NCI-H2196 (cell line): ENCODE measurements around the gene SLC25A38.
A peak's percentile ranks its signal among the peaks of the same experiment; 100 is the strongest.
"Not testable (repeated sequence)": the region's sequence is repeated elsewhere in the genome, so short reads cannot be mapped to it uniquely, and the experiment has no call there.

Source experiments
- DNase-seq: peaks from one replicate; lab custom pipeline; 2025; ENCODE audit not compliant: unreplicated experiment; lab: John Stamatoyannopoulos, UW

The SLC25A38 gene

DNA sequence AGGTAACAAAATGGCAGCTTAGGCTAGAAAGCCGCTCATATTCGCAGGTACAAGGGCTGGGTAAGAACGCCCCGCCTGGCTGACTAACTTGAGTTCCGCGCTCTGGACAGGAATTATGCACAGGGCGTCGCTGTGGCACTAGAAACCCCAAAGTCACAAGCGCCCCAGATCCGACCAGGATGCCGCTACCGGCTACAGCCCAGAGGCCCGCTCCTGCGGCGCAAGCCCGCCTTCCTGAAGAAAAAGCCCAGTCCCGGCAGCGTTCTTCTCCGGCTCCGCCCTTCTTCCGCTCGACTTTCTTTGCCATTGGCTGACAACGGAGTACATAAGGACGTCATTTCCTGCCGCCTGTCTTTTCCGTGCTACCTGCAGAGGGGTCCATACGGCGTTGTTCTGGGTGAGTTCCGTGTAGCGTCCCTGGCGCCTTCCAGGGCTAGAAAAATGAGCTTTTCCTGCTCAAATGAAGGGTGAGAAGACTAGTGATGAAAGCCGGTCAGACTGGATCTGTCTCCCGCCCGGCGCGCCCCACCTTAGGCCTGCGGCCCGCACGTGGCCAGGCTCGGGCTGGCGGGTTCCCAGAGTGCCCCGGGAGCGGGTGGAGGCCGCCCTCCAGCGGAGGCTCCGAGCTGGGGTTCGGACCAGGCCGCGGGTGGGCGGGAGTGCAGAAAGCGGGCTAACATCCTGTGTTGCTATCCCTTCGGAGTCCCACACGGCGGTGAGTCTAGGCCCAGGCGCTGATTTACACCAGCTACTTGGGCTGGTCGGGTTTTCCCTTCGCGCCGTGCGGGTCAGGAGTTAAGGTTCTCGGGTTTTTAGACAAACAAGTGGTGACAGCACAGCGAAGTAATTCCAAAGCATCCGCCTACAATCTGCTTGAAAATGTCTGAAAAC, 23.4 kb downstream of the SLC25A38 start, which contains the start of gene RPSA:
Gene RPSA (plus strand): TSS at position 353 of the 891 bp plus-strand sequence. CDS start 934 bp downstream, outside the sequence.
- DNase-seq: peak; percentile 79

DNA sequence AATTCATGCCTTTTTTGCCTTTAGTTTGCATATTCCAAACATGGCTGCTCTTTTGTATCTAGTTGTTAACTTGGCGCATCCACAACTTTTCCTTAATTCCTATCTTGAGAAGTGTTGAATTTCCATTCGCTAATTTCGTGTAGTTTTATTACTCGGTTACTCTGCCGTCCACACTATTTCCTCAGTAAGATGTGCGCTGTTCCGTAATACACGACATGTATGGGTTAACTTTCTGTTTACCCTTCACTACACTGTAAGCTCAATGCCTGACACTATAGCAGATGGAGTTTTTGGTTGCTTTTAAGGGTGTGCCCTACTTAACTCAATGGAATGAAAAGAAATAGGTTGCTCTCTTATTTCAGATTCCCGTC, 24.1 kb downstream of the SLC25A38 start:
- no peak for DNase-seq

DNA sequence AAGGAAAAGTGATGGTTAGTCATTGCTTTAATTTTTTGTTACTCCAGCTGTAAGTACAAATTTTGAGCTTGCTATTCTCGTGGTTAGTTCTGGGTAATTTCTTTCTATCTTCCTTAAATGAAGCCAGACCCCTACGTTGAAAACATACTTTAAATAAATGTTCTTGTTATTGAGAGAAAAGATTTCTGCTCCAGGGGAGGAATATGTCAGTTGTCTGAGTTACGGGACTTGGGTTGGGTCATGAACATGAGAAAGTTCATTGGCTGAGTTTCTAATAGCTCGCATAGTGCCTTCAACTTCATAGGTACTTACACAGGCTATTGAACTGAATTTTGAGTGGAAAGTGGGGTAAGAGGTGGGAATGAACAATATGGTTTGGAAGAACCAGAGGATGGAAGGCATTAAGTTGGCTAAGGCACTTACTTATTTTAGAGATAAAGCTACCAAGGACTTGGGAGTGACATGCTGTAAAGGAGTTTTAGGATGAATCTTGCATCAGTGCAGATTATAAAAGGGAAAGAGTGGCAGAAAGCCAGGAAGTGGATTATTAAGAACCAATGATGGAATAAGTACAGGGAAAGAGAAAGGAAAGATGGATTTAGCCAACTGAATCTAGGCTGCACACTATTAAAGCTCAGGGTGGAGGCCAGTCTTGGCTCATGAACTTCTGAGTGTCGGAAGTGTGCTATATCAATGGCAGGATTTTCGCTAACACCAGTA, 24.8 kb downstream of the SLC25A38 start:
- DNase-seq: no peak

DNA sequence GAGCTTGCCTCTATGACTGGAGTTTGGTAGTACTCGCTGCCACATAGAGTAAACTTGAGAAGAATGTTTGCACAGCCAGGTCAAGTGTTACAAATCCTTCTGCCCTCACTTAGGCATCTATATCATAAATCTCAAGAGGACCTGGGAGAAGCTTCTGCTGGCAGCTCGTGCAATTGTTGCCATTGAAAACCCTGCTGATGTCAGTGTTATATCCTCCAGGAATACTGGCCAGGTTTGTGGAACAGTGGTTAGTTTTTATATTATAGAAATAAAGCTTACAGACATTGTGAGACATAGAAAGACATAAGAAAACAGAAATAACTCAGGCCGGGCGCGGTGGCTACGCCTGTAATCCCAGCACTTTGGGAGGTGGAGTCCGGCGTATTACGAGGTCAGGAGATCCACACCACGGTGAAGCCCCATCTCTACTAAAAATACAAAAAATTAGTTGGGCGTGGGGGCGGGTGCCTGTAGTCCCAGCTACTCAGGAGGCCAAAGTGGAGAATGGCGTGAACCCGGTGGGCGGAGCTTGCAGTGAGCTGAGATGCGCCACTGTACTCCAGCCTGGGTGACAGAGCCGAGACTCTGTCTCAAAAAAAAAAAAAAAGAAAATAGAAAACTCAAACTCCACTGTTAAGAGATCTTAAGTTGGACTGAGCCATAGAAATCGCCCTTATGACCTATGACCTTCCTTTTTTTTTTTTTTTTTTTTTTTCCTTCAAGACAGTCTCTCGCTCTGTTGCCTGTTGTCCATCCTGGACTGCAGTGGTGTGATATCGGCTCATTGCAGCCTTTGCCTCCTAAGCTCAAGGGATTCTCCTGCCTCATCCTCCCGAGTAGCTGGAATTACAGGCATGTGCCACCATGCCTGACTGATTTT, 25.6 kb downstream of the SLC25A38 start:
- no peak for DNase-seq

DNA sequence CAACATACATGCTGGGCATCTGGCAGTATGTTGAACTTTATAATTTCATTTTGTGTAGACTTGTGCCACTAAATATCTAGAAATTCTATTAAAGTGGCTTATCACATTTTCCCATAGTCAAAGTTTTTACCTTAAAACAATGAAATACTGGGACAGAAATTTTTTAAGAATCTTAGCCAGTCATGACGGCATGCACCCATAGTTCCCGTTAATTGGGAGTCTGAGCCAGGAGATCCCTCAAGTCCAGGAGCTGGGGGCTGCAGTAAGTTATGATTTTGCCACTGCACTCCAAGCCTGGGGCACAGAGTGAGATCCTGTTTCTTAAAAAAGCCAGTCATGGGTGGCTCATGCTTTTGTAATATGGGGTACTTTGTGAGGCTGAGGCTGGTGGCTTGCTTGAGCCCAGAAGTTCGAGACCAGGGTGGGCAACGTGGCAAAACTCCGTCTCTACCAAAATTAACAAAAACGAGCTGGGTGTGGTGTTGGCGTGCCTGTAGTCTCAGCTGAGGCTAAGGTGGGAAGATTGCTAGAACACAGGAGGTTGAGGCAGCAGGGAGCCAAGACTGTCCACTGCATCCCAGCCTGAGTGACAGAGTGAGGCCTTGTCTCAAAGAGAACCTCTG, 26.5 kb downstream of the SLC25A38 start:
- no peak for DNase-seq

DNA sequence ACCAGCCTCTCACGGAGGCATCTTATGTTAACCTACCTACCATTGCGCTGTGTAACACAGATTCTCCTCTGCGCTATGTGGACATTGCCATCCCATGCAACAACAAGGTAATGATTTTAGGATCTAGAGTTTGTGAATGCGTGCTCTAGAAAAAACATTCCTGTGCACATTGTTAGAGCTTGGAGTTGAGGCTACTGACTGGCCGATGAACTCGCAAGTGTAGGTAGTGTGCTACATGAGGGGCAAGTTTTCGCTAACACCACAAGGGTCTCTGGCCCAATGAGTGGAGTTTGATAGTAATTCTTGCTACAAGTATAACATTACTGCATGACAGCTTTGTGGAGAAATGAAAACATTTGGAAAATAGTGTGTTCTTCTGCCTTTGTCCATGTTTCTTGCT, 27.7 kb downstream of the SLC25A38 start:
- no peak for DNase-seq

DNA sequence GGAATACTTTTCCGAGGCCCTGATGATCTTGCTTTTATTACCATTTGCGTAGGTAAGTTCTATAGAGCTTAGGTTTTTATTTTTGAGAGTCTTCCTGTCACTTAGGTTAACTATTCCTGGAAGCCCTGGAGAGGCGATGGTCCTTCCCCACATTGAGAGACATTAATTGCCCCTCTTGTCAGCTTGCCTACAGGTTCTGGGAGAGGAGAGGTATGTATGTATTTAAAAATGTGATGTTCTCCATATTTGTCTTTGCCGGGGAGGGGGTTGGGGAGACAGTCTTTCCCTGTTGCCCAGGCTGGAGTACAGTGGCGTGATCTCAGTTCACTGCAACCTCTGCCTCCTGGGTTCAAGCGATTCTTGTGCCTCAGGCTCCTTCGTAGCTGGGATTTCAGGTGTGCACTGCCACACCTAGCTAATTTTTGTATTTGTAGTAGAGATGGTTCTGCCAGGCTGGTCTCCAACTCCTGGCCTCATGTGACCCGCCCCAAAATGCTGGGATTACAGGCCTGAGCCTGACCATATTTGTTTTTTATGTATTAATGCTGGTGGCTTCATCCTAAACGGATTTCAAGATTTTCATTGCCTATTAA, 29.6 kb downstream of the SLC25A38 start:
- DNase-seq: no peak

DNA sequence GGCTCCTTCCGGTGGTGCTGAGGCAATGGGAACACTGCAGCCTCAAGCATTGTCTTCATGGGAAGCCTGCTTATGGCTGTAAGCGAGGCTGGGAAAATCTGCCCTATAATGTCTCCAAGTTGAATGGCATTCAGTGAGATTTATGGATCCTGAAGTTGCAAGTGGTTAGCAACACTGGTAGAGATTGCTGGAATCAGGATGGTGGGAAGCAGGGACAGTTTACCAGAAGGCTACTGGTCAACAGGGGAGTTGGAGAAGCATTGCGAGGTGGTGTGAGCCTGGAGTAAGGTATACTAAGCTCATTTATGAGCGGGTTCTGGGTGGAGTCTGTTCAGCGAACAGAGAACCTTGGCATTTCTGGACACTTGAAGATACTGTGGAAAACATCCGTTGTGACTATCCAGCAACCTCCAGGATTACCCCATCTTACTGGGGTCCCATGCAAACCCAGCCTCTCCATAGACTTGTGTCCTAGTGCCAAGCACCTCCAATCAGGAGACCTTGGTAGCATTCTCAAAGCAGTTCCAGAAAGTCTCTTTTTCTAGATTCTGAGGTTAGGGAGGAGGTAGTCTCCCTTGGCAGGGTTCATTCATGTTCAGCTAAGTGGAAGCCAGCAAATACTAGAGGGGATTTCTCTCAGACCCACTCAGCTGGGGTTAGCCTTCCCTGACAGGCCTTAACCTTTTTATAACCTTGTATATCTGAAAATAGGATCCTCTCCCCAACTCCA, 30.7 kb downstream of the SLC25A38 start:
- DNase-seq: no peak

DNA sequence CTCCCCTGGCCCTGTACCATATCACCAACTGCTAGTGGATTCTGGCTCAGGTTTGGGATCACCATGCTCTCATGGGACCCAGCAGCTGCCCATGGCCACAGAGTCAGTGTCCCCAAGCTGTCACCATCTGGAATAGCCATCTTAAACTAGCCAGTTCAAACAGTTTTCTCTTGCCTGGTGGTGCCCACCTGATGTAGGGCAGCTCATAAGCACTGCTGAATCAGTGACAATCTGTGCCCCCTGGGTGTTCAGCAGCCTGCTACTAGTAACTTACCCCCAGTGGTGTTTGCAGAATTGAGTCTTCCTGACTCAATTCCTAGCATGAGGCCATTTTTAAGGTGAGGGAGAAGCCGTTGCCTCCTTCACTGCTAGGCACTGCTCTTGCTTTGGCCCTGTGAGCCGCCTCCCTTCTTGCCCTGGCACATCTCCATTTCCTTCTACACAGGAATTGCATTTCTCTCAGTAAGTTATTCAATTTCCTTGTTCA, 31.3 kb downstream of the SLC25A38 start:
- DNase-seq: no peak

DNA sequence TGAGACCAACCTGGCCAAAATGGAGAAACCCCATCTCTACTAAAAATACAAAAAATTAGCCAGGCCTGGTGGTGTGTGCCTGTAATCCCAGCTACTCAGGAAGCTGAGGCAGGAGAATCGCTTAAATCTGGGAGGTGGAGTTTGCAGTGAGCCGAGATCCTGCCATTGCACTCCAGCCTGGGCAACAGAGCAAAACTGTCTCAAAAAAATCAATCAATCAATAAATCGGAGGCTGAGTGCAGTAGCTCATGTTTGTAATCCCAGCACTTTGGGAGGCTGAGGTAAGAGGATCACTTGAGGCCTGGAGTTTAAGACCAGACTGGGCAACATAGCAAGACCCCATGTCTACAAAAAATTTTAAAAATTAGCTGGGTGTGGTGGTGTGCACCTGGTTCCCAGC, 32.1 kb downstream of the SLC25A38 start:
- not testable (repeated sequence) for DNase-seq

DNA sequence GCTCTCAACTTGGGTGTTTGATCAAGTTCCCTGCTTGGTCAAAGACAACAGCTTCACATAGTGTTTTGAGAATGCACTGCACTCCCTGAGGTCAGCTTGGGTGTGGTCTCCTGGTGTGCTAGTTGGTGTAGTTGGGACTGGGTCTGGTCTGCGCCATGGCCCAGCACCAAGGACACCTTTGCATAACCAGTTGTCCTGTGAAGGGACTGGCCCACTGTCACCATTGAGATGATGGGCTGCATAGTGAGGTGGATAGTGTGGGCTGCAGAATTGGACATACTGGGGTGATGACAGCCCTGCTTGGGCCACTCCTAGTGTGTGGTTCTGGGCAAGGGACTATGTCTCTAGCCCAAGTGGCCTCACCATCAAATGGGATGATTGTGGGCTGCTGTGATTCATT, 32.8 kb downstream of the SLC25A38 start:
- DNase-seq: no peak

DNA sequence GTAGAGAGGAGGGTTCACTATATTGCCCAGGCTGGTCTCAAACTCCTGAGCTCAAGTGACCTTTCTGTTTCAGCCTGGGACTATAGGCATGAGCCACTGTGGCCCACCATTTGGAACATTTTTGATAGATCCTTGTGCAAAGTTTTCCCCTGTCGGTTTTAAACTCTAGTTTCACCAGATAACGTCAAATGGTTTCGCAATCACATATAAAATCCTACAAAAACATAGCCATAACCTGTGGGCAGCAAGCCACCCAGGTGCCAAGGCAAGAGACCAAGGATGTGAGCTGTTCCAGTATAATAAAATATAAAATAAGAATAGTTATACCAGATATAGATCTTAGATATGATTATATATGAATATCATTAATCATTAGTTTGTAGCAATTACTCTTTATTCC, 33.8 kb downstream of the SLC25A38 start:
- not testable (repeated sequence) for DNase-seq

DNA sequence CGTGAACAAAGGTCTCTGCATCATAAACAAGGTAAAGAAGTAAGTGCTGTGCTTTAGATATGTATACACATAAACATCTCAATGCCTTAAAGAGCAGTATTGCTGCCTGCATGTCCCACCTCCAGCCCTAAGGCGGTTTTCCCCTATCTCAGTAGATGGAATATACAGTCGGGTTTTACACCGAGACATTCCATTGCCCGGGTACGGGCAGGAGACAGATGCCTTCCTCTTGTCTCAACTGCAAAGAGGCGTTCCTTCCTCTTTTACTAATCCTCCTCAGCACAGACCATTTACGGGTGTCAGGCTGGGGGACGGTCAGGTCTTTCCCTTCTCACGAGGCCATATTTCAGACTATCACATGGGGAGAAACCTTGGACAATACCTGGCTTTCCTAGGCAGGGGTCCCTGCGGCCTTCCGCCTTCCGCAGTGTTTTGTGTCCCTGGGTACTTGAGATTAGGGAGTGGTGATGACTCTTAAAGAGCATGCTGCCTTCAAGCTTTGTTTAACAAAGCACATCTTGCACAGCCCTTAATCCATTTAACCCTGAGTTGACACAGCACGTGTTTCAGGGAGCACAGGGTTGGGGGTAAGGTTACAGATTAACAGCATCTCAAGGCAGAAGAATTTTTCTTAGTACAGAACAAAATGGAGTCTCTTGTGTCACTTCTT, 35.5 kb downstream of the SLC25A38 start:
- DNase-seq: not testable (repeated sequence)

DNA sequence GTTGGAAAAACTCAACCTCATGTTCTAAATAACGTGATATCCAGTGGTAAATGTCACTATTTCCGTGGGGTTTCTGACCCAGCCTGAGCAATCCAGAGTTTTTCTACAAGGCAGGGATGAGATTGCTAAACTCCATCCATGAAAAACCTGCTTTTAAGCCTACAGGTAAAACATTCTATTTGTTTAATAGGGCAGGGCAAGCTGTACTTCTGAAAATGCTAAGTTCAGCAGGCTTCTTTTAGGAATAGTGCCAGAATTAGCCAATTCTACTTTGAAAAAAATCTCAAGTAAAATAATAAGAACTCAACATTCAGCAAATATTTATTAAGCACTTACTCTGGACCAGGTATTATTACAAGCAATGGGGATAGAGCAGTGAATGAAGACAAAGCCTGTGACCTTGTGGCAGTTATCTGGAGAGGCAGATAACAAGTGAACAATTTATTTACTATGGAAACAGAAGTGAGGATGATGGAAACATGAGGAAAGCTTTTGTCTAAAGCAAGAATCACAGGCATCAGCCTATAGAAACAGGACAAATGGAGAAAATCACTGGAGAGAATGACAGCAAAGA, 36.7 kb downstream of the SLC25A38 start:
- DNase-seq: no peak

DNA sequence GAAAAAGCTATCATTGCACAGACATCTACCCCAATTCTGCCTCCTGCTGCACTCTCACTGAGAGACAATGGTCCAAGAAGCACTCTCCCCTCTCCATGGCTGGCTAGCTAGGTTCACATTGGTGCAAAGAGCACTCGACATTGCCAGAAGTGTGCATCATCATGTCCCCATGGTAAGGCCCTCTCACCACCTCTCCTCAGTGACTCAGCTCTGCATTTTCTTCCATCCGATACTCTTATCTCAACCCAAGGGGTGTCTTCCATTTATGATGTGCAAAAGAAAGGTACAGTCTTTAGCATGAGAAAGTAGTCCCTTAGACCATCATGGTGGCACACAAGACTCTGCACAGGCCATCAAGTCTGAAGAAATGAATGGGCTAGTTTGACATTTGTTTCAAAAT, 37.4 kb downstream of the SLC25A38 start:
- DNase-seq: no peak

DNA sequence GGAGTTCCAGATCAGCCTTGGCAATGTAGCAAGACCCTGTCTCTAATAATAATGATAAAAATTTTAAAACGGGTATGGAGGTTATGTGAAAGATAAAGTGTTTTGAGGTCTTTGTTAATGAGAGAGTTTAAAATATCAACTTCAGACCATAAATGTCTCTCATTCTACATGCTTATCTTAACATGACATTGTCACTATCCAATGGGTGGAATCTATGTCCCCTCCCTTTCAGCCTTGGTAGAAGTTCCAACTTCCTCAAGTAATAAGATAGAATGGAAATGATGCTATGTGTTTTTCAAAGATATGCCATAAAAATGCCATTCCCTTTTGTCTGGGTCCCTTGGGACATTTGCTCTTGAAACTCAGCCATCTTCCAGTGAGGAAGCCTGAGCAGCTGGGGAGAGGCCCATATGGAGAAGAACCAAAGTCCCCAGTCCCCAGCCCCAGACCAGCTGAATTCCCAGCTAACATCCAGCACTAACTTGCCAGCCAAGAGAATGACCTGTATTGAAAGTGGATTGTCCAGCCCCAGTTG, 40.3 kb downstream of the SLC25A38 start:
- DNase-seq: no peak

DNA sequence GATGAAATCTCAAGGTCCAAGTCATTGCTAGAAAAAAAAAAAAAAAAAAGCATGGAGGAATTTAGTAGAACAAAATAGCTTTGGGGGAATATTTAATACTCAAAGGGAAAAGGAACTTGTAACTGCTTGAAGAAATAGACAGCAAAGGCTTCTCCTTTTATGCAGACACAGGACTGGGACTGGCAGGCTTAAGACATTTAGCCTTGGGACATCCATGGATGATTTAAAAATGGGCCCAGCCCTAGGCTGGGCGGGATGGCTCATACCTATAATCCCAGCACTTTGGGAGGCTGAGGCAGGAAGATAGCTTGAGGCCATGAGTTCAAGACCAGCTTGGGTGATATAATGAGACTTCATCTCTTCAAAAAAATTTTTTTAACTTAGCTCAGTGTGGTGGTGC, 43.1 kb downstream of the SLC25A38 start:
- no peak for DNase-seq

DNA sequence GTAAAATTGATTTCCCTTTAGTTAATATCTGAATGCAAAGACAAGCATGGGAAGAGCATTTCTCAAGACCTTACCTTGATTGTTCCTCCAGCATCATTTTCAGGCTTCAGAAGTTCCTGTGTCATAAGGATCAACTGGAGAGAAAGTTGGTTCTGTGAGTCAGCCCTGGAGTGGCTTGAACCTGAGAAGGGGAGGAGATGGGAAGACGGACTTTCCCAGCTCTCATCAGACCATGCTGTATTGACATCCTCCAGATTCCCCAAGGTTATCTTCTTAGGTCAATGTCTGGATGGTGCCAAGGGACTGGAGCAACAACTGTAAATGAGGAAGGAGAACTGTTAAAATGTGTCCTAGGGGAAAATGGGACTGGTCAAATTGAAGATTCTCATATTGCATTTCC, 44.3 kb downstream of the SLC25A38 start:
- DNase-seq: no peak
